GM06990 (cell line): ENCODE measurements around the gene SELENOP.

Source experiments
- DNase-seq: peaks from one replicate; pipeline ENCODE4 v3.0.0-alpha.2; 2011; ENCODE audit not compliant: insufficient read length; ENCODE audit errors: extremely low read depth
- H3K27me3 ChIP-seq: replicated peaks from 2 replicates; pipeline ENCODE4 v1.6.0; 2011; ENCODE audit warnings: low read length; ENCODE audit not compliant: control insufficient read depth, insufficient read depth
- H3K36me3 ChIP-seq: 2 replicates; pipeline ENCODE4 v1.5.1; 2011; ENCODE audit warnings: low read length; ENCODE audit not compliant: control insufficient read depth, insufficient read depth
- H3K4me3 ChIP-seq: replicated peaks from 2 replicates; pipeline ENCODE4 v1.5.1; 2011; ENCODE audit warnings: low read depth, mild to moderate bottlenecking, control low read depth, low read length
- TF ChIP-seq, protein P1 (sequence below): IDR thresholded peaks from 2 replicates; pipeline ENCODE4 v1.5.1; 2011; ENCODE audit warnings: low read length, control low read depth, mild to moderate bottlenecking, inconsistent platforms; ENCODE audit not compliant: insufficient read depth, poor library complexity, severe bottlenecking

SELENOP gene

DNA sequence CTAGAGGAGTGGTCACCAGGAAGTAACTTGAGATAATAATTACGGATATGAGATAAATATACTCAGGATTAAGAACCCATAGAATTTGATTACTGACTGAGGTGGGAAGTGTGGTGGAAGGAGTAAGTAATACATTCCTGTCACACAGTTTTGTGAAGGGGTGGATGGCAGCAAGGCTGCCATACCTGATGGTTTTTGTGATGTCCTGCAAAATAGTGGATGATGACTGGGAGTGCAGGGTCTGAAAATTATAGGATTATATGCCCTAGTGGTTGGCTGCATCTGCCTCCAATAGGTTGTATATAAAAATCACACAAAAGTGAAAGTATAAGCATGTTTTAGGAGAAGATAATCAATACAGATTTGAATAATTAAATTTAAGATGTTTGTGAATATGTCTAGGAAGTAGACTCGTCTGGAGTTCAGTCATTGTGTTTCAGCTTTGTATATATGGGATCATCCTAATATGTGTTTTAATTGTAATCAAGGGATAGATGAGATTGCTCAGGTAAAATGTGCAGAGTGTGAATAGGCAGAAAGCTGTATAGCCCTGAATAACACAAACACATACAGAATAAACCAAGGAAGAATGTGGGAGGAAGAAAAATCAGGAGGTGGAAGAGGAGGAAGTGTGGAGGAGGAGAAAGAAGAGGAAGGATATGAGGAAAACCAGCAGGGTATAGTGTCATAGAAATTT lies 5.5 kb downstream of the SELENOP start:
- no peak for DNase-seq
- Histone ChIP-seq H3K27me3 (no peaks in the 10 kb centered on the region), H3K4me3 (no peak overlapping the region), H3K36me3 (no peaks in the 10 kb centered on the region)
- TF ChIP-seq, protein P1, sequence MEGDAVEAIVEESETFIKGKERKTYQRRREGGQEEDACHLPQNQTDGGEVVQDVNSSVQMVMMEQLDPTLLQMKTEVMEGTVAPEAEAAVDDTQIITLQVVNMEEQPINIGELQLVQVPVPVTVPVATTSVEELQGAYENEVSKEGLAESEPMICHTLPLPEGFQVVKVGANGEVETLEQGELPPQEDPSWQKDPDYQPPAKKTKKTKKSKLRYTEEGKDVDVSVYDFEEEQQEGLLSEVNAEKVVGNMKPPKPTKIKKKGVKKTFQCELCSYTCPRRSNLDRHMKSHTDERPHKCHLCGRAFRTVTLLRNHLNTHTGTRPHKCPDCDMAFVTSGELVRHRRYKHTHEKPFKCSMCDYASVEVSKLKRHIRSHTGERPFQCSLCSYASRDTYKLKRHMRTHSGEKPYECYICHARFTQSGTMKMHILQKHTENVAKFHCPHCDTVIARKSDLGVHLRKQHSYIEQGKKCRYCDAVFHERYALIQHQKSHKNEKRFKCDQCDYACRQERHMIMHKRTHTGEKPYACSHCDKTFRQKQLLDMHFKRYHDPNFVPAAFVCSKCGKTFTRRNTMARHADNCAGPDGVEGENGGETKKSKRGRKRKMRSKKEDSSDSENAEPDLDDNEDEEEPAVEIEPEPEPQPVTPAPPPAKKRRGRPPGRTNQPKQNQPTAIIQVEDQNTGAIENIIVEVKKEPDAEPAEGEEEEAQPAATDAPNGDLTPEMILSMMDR: no peak

DNA sequence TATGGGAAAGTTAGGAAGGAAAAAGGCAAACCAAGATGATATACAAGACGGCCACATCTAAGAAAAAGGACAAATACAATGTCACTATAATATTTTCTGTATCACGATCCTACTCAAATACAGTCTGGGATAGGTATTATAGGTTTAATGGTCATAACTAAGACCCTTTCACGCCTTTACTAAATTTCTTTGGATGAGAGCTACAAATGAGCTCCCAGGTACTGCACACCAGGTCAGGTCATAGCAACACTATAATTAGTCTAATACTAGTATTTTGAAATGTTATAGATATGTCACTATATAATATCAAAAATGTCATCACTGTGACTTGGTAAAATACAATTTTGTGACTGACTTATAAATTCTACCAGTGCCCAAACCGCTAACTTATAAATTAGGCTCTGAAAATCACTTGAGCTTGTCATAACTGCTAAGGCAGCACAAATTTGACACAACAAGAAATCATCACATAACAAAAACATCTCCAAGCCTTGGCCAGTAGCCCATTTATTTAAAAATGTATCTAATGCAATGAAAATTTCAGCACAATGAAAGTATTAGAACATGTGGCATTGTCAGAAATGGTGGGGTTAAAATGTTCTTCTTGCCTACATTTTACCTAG lies 6.9 kb downstream of the SELENOP start:
- TF ChIP-seq, protein P1: no peak
- Histone ChIP-seq H3K36me3 (no peaks in the 10 kb centered on the region), H3K27me3 (no peaks in the 10 kb centered on the region), H3K4me3 (no peak overlapping the region)
- DNase-seq: no peak

GRCh38 chr5:42801516-42802166 lies 10.1 kb downstream of the SELENOP start:
- TF ChIP-seq, protein P1: no peak
- DNase-seq: no peak
- no peak overlapping the region for H3K4me3 ChIP-seq
- H3K36me3 ChIP-seq: no peaks in the 10 kb centered on the region; the same call in 1 of the 2 replicates
- no peaks in the 10 kb centered on the region for H3K27me3 ChIP-seq

GRCh38 chr5:42800748-42801330 lies 10.9 kb downstream of the SELENOP start:
- DNase-seq: no peak
- no peaks in the 10 kb centered on the region; the same call in 1 of the 2 replicates for H3K36me3 ChIP-seq

DNA sequence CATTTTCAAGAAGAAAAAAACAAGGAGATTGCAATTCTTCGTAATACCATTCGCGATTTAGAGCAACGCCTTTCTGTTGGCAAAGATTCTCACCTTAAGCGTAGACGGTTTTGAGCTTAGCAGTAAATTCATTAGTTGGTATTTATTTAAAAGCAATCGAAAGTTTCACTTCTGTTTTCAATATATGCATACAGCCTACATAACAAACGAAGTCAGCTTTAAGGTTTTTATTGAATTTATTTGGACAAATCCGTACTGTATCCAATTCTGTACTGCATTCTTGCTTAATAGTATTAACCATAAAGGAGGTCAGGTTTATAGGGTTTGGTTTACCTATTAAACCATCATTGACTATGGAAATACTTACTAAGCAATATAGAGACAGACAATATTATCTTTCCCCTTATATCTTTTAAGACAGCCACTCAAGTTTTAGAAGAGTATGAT lies 12.0 kb downstream of the SELENOP start:
- H3K4me3 ChIP-seq: no peak overlapping the region
- H3K36me3 ChIP-seq: no peaks in the 10 kb centered on the region; the same call in 1 of the 2 replicates
- TF ChIP-seq, protein P1: no peak
- H3K27me3 ChIP-seq: no peaks in the 10 kb centered on the region
- DNase-seq: no peak

More at GRCh38 chr5:42800748-42801330, 10.9 kb downstream of the SELENOP start:
- Histone ChIP-seq H3K27me3 (no peaks in the 10 kb centered on the region), H3K4me3 (no peak overlapping the region)
- TF ChIP-seq, protein P1: no peak
